ENCODE results near the gene GRM4. TPM values are rescaled to one million over a fixed set of nuclear protein-coding genes. Genes with fewer than 3 reads are reported as not detected.

Gene GRM4
- total RNA-seq, 1 donor from 2014 or later, result not detected

- intact Hi-C loops (cut with DNase I), result no loop called here
- DNase-seq (ENCODE audit: low spot score) (no peak), ATAC-seq (no peak)
These were observed 24.8 kb downstream of the GRM4 start for GRCh38 chr6:34120953-34121675.

- ATAC-seq (no peak), DNase-seq (ENCODE audit: low spot score) (no peak)
- intact Hi-C loops (cut with DNase I), result no loop called here
These were observed 30.0 kb downstream of the GRM4 start for GRCh38 chr6:34115915-34116314.

- no peak for ATAC-seq
- DNase-seq (ENCODE audit: low spot score), result no peak
- intact Hi-C loops (cut with DNase I), result no loop called here
These were observed 30.5 kb downstream of the GRM4 start for GRCh38 chr6:34115403-34115795.

GRCh38 chr6:34114695-34115402 is 31.0 kb downstream of the GRM4 start:
- intact Hi-C loops (cut with DNase I), result no loop called here
- ATAC-seq (no peak), DNase-seq (ENCODE audit: low spot score) (no peak)

GRCh38 chr6:34113532-34113931 is 32.4 kb downstream of the GRM4 start:
- intact Hi-C loops (cut with DNase I), result no loop called here
- DNase-seq (ENCODE audit: low spot score) (no peak), ATAC-seq (no peak)

- no peak for ATAC-seq
- intact Hi-C loops (cut with DNase I), result no loop called here
These were observed 33.8 kb downstream of the GRM4 start for GRCh38 chr6:34112126-34112525.

GRCh38 chr6:34110610-34111009 is 35.3 kb downstream of the GRM4 start:
- no peak for DNase-seq (ENCODE audit: low spot score)
- ATAC-seq, result no peak
- intact Hi-C loops (cut with DNase I), result no loop called here

More at GRCh38 chr6:34112126-34112525, 33.8 kb downstream of the GRM4 start:
- DNase-seq (ENCODE audit: low spot score), result no peak

- no peak for ATAC-seq
- intact Hi-C loops (cut with DNase I), result no loop called here
- no peak for DNase-seq (ENCODE audit: low spot score)
These were observed 37.7 kb downstream of the GRM4 start for GRCh38 chr6:34108176-34108575.

- DNase-seq (ENCODE audit: low spot score) (no peak), ATAC-seq (no peak)
- intact Hi-C loops (cut with DNase I), result no loop called here
These were observed 39.0 kb downstream of the GRM4 start for GRCh38 chr6:34106900-34107299.

GRCh38 chr6:34106421-34106820 is 39.5 kb downstream of the GRM4 start:
- no peak for ATAC-seq
- DNase-seq (ENCODE audit: low spot score), result no peak
- intact Hi-C loops (cut with DNase I), result no loop called here

GRCh38 chr6:34104628-34105027 is 41.3 kb downstream of the GRM4 start:
- ATAC-seq (no peak), DNase-seq (ENCODE audit: low spot score) (no peak)
- intact Hi-C loops (cut with DNase I), result no loop called here

- no peak for ATAC-seq
- DNase-seq (ENCODE audit: low spot score), result no peak
- intact Hi-C loops (cut with DNase I), result no loop called here
These were observed 41.7 kb downstream of the GRM4 start for GRCh38 chr6:34104186-34104585.

GRCh38 chr6:34103321-34103720 is 42.6 kb downstream of the GRM4 start:
- DNase-seq (ENCODE audit: low spot score) (no peak), ATAC-seq (no peak)
- intact Hi-C loops (cut with DNase I), result no loop called here

GRCh38 chr6:34102696-34103095 is 43.2 kb downstream of the GRM4 start:
- intact Hi-C loops (cut with DNase I), result no loop called here
- DNase-seq (ENCODE audit: low spot score) (no peak), ATAC-seq (no peak)

- no peak for ATAC-seq
- intact Hi-C loops (cut with DNase I), result no loop called here
- no peak for DNase-seq (ENCODE audit: low spot score)
These were observed 43.7 kb downstream of the GRM4 start for GRCh38 chr6:34102099-34102656.

- no peak for DNase-seq (ENCODE audit: low spot score)
- intact Hi-C loops (cut with DNase I), result no loop called here
- ATAC-seq, result no peak
These were observed 45.1 kb downstream of the GRM4 start for GRCh38 chr6:34100788-34101187.

GRCh38 chr6:34099878-34100277 is 46.0 kb downstream of the GRM4 start:
- ATAC-seq (no peak), DNase-seq (ENCODE audit: low spot score) (no peak)
- intact Hi-C loops (cut with DNase I), result no loop called here

GRCh38 chr6:34098045-34098936 is 47.6 kb downstream of the GRM4 start:
- ATAC-seq (no peak), DNase-seq (ENCODE audit: low spot score) (no peak)
- intact Hi-C loops (cut with DNase I), result no loop called here

GRCh38 chr6:34096814-34097213 is 49.1 kb downstream of the GRM4 start:
- DNase-seq (ENCODE audit: low spot score) (no peak), ATAC-seq (no peak)
- intact Hi-C loops (cut with DNase I), result no loop called here
